GM12878 (cell line): Measurements from ENCODE around the gene RORC. TPM values are rescaled to one million over a fixed set of nuclear protein-coding genes. Genes with fewer than 3 reads are reported as not detected.

Source experiments
- BACH1 ChIP-seq: fragments of 450-650 bp; IDR thresholded peaks from 2 replicates; pipeline ENCODE4 v1.6.1; 2017; ENCODE audit warnings: mild to moderate bottlenecking, borderline replicate concordance
- BHLHE40 ChIP-seq, 2 experiments: fragments of 450-650 bp in 1 of 2; IDR thresholded peaks; 2 replicates each; pipeline ENCODE4 v1.6.1; 2011 to 2017; ENCODE audit warnings: low read depth in 2 of 2, borderline replicate concordance in 1 of 2, improper control_type of control experiment in 1 of 2, low read length in 1 of 2, mild to moderate bottlenecking in 1 of 2
- DPF2 ChIP-seq: fragments of 450-650 bp; IDR thresholded peaks from 2 replicates; pipeline ENCODE4 v1.6.1; 2017; ENCODE audit warnings: mild to moderate bottlenecking
- NR2F1 ChIP-seq: fragments of 450-650 bp; conservative IDR thresholded peaks from 2 replicates; pipeline ENCODE4 v1.6.1; 2017; ENCODE audit warnings: mild to moderate bottlenecking
- RELA ChIP-seq: fragments of 450-650 bp; IDR thresholded peaks from 2 replicates; pipeline ENCODE4 v1.8.0; 2014; ENCODE audit warnings: borderline replicate concordance; ENCODE audit not compliant: partially characterized antibody
- SUPT20H ChIP-seq: IDR thresholded peaks from 2 replicates; pipeline ENCODE4 v1.6.1; 2011; ENCODE audit warnings: low read depth, mild to moderate bottlenecking, low read length, moderate library complexity, borderline replicate concordance; ENCODE audit not compliant: control insufficient read depth
- TCF12 ChIP-seq: IDR thresholded peaks from 2 replicates; pipeline ENCODE4 v1.6.1; 2011; ENCODE audit warnings: low read depth, mild to moderate bottlenecking, low read length
- YY1 ChIP-seq: IDR thresholded peaks from 2 replicates; pipeline ENCODE4 v1.6.1; 2011; ENCODE audit warnings: low read depth, mild to moderate bottlenecking, low read length
- ZNF687 ChIP-seq: fragments of 450-650 bp; IDR thresholded peaks from 2 replicates; pipeline ENCODE4 v1.6.1; 2017; ENCODE audit warnings: mild to moderate bottlenecking, moderate library complexity
- polyA plus RNA-seq, 11 experiments: library from polyadenylated mRNA; depleted of rRNA in 4 of 11; unstranded in 6 of 11; stranded (reverse) in 5 of 11; fragments of >200 nt; fragmentation: Nextera tagmentation in 4 of 11; fragmentation: Illumina TruSeq in 1 of 11; extraction: Ambion mirVana in 4 of 11; extraction: Trizol in 1 of 11; gene quantifications; 1 replicate in 1 of 11; 2 replicates in 10 of 11; pipeline versions ENCODE4 v1.2.1 to v1.2.3, GENCODE V29; 2011 to 2016; ENCODE audit warnings: inconsistent platforms in 2 of 11, missing spikeins in 2 of 11, low read depth in 1 of 11
- total RNA-seq, 4 experiments: library from RNA; depleted of rRNA in 3 of 4; stranded (reverse); fragments of >200 nt in 3 of 4; fragmentation: Illumina TruSeq in 1 of 4; extraction: Trizol in 1 of 4; gene quantifications; 2 replicates each; pipeline versions ENCODE4 v1.2.1 to v1.2.3, GENCODE V29; 2013 to 2021
- TF ChIP-seq, protein P1 (sequence below): IDR thresholded peaks from 2 replicates; pipeline ENCODE4 v1.6.1; 2011; ENCODE audit warnings: low read depth, mild to moderate bottlenecking, low read length, moderate library complexity, borderline replicate concordance; ENCODE audit errors: extremely low read depth
- TF ChIP-seq, protein P2 (sequence below): fragments of 150-350 bp; IDR thresholded peaks from 2 replicates; pipeline ENCODE4 v1.6.1; 2016; ENCODE audit warnings: low read depth, low read length

RORC gene
- total and polyA plus RNA-seq, 10 of the 15 experiments (the other 5 are each of a cell fraction or from before 2014, with no cell fraction given), result not detected

DNA sequence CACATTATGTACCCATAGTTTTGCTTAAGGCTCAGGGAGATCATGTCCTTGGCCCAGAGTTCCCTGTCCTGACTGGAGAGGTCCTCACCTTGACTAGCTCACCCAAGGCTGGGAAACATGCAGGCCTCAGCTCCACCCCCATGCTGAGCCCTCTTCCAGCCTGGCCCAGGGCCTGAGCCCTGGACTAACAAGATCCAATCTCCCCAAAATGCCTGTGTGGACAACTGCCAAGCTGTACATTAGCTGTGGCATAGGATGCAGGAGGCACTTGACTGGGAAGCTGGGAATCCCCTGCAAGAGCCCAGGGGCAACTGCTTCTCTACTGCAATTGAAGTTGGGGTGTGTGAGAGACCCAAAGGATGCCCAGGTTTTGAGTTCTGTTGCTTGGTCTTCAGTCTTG is 28.4 kb downstream of the RORC start (continued):
- TF ChIP-seq ZNF687 (no peak), BACH1 (no peak), SUPT20H (no peak), DPF2 (no peak), BHLHE40 (IDR thresholded peaks at IDR 0.05; ENCODE audit: borderline replicate concordance in 1 of 2, low read depth in 2 of 2, low read length in 1 of 2) (no peak), YY1 (no peak), RELA (no peak), NR2F1 (no peak), TCF12 (no peak)
- TF ChIP-seq, protein P1, sequence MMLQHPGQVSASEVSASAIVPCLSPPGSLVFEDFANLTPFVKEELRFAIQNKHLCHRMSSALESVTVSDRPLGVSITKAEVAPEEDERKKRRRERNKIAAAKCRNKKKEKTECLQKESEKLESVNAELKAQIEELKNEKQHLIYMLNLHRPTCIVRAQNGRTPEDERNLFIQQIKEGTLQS, result no peak
- TF ChIP-seq, protein P2, sequence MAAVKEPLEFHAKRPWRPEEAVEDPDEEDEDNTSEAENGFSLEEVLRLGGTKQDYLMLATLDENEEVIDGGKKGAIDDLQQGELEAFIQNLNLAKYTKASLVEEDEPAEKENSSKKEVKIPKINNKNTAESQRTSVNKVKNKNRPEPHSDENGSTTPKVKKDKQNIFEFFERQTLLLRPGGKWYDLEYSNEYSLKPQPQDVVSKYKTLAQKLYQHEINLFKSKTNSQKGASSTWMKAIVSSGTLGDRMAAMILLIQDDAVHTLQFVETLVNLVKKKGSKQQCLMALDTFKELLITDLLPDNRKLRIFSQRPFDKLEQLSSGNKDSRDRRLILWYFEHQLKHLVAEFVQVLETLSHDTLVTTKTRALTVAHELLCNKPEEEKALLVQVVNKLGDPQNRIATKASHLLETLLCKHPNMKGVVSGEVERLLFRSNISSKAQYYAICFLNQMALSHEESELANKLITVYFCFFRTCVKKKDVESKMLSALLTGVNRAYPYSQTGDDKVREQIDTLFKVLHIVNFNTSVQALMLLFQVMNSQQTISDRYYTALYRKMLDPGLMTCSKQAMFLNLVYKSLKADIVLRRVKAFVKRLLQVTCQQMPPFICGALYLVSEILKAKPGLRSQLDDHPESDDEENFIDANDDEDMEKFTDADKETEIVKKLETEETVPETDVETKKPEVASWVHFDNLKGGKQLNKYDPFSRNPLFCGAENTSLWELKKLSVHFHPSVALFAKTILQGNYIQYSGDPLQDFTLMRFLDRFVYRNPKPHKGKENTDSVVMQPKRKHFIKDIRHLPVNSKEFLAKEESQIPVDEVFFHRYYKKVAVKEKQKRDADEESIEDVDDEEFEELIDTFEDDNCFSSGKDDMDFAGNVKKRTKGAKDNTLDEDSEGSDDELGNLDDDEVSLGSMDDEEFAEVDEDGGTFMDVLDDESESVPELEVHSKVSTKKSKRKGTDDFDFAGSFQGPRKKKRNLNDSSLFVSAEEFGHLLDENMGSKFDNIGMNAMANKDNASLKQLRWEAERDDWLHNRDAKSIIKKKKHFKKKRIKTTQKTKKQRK, result no peak
- TF ChIP-seq, all 136 proteins: peak for 0
